NCI-H2107 (cell line): ENCODE results near the gene FLVCR2.
A peak's percentile ranks its signal among the peaks of the same experiment; 100 is the strongest.

Experiments
- DNase-seq: peaks from one replicate; lab custom pipeline; 2025; lab: John Stamatoyannopoulos, UW

Gene FLVCR2

DNA sequence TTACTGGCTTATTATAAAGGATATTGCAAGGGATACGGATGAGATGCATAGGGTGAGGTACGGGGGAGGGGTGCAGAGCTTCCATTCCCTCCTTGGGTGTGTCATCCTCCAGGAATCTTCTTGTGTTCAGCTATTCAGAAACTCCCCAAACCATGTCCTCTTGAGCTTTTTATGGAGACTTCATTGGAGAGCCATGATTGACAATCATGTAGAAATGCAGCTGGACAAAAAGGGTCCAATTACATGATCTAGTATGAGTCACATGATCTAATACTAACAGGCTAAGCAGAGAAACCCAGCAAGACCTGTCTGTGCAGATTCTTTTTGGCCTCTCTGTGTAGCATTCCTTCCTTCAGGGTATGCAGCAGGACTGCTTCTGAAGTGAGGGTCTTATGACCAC is 23.9 kb upstream of the FLVCR2 start:
- DNase-seq, result no peak

DNA sequence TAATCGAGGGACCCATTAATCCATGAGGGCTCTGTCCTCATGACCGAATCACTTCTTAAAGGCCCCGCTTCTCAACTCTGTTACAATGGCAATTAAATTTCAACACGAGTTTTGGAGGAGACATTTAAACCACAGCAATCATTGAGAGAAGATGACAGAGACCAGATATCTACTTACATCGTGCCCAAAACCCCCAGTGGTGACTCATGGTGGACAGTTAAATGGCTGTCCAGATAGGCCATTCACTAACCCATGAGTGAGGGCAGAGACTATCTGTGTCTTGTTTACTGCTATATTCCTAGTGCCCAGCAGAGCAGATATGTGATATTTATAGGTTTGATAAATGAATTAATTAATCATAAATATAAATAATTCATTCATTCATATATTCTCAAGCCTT is 20.0 kb upstream of the FLVCR2 start:
- DNase-seq, result no peak

DNA sequence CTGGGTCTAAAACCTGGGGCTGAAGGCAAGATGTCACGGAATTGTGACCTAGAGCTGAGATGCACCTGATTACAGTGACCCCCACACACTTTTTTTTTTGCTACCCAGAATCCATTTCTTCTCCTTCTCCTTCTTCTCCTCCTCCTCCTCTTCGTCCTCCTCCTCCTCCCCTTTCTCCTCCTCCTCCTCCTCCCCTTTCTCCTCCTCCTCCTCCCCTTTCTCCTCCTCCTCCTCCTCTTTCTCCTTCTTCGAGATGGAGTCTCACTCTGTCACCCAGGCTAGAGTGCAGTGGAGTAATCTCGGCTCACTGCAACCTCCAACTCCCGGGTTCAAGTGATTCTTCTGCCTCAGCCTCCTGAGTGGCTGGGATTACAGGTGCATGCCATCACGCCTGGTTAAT is 19.4 kb upstream of the FLVCR2 start:
- no peak for DNase-seq

DNA sequence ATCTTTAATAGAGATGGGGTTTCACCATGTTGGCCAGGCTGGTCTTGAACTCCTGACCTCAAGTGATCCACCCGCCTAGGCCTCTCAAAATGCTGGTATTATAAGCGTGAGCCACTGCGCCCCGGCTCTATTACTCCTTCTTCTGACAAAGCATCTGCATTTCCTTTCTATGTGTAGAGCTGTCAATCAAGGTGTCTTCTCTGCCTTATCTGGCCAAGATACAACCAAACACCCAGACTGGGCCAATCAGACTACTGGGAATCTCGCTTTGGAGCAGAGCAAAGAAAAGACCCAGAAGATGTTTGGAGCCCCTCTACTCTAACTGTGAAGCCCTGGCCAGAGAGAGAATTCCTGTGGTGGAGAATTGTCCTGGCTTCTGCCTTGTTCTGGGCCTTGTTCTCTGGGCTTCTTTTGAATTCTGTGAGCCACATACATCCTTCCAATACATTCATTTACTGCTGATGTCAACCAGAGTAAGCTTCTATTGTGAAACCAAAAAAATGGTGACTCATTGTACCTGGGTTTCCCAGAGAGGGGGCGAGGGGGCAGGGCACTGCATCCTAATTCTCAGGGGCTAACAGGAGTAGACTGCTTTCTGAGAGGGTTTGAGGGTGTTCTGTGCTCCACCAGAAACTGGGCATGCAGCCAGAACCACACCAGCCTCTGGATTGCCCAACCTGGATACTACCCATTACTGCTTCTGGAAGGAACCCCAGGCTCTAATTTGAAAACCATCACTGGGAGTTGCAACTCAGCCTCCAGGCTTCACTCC is 18.8 kb upstream of the FLVCR2 start:
- DNase-seq, result peak; percentile 90

DNA sequence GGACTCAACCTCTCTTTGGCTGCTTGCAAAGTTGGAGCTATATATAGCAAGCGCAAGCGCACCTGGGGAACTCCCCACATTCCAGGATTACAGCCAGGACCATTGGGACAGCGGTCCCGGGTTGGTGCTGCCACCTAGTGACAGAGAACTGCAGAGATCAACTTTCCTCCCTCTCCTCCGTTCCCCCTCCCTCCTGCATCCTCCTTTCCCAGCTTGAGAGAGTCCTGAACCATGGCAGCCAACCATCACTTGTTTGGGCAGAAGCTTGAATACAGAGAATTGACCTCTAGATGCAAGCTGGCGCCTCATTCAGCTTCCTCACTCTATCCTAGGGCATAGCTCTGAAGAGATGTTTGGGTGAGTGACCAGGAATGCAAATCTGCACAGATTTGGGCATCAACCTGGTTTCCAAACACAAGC is 17.4 kb upstream of the FLVCR2 start:
- peak; percentile 93 for DNase-seq

DNA sequence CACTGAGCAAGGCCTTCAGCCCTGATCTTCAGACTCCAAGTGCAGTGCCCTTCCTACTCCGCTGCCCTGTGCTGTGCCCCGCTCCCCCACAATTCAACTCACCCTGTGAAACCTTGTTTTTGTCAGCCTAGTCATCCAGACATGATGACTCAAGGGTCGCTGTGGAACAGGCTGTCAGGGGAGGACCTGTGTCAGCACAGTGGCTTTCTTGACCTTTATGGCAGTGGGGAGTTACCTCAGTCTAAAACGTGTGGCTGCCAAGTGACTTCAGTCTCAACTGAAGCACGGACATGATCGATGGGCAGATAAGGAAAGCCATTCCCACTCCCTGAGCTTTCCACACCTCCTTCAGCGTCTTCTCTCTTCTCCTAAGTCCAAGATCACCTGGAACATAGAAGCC is 16.3 kb upstream of the FLVCR2 start:
- DNase-seq, result no peak

DNA sequence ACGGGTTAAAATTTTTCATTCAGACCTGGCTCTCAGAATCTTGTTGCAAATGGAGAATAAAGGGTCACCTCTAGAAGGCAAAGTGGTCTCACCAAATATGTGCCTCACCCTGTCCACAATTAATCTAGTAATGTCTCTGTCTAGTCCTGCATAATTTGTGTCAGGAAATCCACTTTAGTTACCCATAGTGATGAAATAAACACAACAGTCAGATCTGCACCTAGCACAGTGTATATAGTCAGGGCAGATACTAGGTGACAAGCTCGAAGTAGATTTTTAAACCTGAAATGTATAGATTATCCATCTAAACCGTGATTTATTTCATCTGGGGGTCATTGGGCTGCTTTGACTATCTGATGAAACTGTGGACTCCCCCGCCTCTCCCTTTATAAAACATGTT is 15.9 kb upstream of the FLVCR2 start:
- DNase-seq, result no peak

DNA sequence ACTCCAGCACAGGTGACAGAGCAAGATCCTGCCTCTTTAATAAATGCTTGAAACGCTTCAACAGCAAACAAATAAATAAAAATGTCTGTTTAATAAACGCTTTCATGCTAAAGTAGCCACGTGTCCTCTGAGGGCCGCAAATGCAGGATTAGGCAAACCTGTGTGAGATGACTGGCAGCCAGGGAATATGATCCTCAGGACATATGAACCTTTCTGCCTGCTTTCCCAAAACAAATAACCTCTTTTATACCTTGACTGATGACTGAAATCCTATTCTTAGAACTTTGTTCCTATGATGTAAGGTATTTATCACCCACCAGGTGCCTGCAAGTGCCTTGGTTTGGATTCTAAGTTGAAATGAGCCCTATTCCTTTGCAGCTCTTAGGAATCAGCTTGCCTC is 14.5 kb upstream of the FLVCR2 start:
- peak; percentile 80 for DNase-seq

DNA sequence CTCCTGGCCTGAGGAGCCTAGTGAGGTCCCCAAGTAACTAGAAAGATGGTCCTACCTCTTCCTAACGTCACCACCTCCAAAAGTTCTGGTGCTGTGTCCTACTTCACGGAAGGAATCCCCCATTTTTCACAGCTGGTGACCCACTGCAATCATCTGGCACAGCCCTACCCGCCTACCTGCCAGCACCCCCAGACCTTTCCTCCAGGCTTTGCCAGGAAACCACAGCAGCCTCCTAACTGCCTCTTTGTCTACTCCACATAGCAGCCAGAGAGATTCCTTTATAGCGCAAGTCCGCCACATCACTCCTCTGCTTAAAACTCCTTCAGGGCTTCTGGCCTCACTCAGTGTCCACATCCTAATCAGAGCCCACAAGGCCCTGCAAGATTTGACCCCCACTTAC is 13.4 kb upstream of the FLVCR2 start:
- no peak for DNase-seq

DNA sequence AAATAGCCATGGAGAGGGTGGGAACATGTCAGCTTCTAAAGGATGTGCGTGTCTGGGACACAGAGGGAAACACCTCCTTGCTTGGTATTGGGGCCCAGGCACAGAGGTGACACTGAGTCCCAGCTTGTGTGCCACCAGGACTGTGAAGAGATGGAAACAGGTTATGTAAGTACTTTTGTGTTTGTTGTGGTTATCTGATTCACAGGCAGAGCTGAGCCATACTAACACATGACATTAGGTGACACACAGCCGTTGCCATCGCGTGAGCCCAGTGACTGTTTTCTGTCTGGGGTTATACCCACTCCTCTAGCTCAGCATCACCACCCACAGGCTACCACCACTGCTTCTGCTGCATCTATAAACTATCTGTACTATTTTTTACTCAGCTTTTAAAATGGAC is 12.1 kb upstream of the FLVCR2 start:
- DNase-seq, result no peak

DNA sequence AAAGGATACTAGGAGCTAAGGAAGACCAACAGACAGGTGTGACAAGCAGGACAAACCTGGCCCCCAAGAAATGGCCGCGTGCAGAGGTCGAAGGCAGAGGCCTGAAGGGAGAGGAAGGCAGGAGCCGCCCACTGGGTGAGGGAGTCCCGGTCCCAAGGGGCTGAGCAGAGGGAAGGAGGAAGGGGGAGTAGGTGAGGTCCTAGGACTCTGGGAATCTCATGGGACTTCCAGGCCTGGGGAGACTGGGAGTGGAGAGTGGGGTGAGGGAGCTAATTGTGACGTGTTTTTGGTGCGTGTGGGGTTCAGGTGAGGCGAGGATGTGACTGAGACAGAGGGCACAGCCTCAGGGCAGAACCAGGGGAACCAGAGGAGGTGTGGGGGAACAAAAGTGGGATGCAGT is 11.7 kb upstream of the FLVCR2 start:
- DNase-seq, result no peak

DNA sequence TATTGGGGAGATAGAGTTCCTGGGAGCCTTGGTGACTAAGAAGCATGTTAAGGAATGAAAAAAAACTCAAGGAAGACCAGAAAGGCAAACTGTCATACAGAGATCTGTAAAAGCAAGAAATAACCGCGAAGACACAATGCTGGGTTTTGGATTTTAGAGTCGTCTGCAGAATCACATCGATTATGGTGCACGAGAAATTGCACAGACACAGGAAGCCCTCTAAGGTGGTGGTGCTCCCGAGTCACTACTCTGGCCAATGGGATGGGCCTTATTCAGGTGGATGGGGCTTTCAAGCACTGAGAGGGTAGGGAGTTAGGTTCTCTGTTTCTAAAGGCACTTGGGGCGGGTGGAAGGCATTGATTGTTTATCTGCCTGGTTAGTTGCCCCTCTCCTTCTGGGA is 10.3 kb upstream of the FLVCR2 start:
- DNase-seq, result no peak

DNA sequence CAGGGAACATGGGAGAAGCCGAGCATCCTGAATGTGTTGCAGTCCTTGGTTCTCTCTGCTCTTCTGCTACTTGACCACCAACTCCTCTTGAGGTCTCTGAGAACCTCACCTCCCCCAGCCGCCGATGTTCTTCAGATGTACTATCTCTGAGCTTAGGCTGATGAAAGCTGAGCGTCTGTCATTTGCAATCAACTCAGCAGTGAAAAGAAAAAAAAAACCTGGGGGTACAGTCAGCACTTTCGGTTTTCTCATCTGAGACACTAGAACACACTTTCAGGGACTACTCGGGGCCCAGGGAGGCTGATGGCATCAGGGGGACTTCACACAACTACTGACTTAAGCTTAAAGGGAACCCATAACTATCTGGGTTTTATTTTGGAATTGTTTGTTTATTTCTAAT is 9.6 kb upstream of the FLVCR2 start:
- DNase-seq, result no peak

DNA sequence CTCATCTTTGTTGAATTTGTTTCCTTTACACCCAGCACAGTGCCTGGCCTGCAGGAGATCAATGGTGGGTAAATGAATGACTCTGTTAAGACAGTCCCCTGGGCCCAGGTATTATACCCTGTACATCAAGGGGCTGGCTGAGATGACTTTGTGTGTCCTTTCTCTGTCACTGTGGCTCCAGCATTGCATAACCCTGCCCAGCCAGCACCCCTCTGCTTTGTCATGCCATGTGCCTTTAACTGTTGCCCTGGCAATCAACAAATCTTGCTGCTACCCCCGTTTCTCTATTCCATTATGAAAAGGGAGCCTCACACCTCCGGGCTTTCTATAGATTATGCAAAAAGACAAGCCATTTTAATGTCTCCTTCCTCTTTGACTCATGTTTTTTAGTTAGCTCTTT is 7.6 kb upstream of the FLVCR2 start:
- no peak for DNase-seq

DNA sequence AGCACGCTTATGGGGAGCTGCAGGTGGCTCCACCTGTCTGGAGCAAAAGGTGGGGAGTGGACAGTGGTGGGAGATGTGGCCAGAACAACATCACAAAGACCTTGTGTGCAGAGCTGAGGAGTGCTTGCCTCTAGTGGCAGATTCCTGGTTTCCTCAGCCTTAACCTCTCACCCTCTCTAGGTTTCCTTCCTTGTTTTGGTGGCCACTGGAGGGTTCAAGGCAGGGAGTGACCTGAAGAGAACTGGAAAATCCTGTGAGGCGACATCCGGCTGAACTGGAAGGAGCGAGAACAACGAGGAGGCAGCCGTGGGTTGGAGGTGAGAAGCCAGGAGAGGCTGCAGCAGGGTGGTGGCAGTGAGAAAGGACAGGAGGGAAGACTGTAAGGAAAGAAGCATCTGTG is 6.3 kb upstream of the FLVCR2 start:
- DNase-seq, result no peak

DNA sequence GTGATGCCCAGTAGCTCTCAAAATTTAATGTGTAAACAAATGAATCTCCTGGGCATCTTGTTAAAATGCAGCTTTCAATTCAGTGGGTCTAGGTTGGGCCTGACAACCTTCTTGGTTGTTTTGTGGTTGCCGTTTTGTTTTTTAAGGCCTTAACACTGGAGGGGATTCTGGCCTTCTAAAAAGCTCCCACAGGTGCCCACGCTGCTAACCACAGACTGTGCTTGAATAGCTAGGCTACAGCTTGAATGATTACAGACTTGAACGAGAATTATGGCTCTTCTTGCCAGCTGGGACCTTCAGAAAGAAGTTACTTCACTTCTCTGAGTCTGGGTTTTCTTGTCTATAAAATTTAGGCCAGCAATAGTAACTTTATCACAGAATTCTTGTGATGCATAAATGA is 1.3 kb upstream of the FLVCR2 start:
- no peak for DNase-seq

DNA sequence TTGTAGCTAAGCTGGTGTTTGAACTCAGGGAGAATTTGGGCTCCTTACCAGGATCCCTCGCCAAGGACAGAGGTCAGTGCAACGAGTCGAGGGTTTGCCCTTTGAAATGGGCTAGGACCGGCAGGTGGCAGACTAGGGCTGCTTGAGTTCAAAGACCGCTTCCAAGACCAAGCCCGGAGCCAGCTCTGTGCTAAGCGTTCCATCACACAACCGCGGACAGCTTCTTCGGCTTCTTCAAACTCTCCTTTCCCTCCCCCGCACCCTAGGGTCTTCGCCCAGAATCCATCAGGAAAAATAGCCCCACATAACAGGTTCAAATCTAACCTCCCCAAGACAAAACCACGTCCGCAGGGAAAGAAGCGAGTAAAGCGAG is 705 bp upstream of the FLVCR2 start:
- peak; percentile 57 for DNase-seq

DNA sequence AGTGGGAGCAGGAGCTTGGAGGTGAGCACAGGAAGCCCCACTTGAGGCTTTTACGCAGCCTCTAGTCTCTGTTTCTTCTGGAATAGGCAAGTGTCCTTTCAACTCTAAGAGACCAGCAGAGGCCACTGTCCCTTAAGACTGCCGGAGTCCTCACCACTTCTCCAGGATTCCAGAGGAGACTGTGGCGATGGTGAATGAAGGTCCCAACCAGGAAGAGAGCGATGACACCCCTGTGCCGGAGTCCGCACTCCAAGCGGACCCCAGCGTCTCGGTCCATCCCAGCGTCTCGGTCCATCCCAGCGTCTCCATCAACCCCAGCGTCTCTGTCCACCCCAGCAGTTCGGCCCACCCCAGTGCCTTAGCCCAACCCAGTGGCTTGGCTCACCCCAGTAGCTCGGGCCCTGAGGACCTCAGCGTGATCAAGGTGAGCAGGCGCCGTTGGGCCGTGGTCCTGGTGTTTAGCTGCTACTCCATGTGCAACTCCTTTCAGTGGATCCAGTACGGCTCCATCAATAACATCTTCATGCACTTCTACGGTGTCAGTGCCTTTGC is 442 bp downstream of the FLVCR2 start:
- no peak for DNase-seq

DNA sequence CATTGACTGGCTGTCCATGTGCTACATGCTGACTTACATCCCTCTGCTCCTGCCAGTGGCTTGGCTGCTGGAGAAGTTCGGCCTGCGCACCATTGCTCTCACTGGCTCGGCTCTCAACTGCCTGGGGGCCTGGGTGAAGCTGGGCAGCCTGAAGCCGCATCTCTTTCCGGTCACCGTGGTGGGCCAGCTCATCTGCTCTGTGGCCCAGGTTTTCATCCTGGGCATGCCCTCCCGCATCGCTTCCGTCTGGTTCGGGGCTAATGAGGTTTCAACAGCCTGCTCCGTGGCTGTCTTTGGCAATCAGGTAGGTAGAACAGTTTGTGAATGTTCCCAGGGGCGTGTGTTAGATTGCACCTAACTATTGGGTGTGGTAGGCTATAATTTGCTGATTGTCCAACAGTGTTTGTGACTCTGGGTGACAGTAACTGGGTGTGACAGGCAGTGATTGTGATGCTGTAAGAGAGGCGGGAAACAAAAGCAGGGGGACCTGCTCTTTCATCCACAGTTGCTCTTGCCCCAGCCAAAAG is 981 bp downstream of the FLVCR2 start:
- no peak for DNase-seq

DNA sequence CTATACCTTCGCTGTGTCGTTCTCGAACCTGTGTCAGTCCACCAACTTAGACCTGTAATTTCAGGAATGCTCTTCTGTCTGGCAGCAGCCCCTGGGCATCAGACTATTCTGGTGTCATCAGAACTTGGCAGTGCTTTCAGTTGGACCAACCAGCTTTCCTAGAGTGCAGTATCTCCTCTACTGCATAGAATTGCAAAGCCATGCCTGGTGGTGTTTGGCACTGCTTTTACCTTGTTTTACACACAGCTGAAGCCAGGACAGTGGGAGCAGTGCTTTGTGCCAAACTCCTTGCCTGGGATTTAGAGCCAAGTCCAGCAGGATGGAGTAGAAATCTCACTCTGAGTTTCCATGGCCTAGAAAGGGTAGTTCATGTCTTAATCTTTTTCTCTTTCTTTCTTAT is 1.5 kb downstream of the FLVCR2 start:
- DNase-seq, result no peak

DNA sequence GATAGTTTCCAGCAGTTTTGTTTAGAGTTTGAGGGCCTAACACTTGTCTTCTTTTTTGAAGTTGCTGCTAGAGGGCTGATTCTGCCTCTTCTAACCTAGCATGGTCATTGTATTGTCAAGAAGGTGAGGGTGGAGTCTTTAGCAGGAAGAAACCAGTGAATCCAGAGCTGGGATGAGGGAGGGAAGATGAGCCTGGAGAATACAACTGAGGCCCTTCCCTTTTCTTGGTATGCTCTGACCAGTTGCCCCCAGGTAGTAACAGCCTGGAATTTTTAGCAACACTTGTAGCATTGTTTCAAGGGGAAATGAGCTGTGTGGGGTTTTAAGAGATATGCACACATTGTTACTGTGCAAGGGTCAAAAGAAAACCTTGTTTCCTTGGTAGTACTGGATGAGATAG is 9.0 kb downstream of the FLVCR2 start:
- no peak for DNase-seq

DNA sequence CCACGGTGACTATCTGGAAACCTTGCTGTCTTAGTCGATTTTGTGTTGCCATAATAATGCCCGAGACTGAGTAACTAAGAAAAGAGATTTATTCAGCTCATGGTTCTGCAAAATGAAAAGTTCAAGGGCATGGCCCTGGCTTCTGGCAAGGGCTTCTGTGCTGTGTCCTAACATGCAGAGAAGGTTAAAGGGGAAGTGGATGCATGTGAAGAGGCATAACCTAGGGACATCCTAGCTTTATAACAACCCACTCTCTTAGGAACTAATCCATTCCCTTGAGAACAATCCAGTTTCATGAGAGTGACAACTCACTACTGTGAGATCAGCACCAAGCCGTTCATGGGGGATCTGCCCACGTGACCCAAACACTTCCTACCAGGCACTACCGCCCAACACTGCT is 11.5 kb downstream of the FLVCR2 start:
- no peak for DNase-seq

DNA sequence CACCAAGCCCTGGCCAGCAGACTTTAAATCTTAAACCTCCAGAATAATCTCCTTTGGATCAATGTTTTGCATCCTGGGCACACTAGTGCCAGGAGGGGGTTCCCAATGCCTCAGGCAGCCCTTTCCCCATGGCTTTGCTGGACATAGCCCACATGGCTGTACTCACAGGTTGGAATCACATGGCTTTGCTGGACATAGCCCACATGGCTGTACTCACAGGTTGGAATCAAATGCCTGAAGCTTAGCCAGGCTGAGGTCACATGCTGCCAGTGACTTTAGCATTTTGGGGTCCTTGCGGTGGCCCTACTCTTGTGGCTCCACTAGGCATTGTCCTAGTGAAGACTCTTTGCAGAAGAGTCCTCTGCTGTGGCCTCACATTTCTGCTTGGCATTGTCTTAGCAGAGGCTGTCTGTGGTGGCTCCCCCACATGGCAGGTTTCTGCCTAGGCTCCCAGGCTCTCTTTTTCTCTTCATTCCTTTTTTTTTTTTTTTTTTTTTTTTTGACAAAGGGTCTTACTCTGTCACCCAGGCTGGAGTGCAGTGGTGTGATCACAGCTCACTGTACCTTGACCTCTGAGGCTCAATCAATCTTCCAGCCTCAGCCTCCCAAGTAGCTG is 13.0 kb downstream of the FLVCR2 start:
- no peak for DNase-seq
